ENCODE data around the gene FUT6.

DNA sequence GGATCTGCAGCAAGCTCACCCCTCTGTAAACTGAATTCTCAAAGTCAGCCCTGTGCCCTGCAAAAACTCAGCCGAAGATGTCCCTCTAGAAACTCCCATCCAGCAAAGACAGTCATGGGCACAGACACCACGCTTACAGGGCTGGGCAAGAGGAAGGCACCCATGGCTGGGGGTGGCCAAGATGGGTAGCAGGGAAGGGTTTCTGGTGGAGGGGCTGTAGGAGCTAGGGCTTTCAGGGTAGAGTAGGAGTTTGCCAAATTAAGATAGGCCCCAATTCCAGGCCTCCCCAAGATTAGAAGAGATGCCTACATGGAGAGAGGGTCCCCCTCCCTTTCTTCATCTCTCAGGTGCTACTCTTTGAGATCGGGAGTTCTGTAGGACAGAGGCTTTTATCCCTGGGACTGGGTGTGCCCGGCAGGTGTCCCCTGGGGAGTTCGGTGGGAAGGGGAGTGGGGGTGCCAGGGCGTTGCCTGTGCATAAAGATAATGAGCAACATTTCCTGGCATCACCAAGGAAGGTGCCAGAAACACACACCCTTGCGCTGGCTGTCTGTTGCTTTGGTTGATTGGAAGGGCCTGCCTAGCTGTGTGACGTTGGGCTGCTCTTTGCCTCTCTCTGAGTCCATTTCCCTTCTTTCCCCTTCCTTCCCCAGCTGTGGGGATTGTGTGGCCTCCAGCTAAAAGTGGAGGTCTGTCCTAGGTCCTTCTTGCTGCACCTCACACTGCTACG, 25.2 kb downstream of the FUT6 start:
- TF ChIP-seq, protein P1, sequence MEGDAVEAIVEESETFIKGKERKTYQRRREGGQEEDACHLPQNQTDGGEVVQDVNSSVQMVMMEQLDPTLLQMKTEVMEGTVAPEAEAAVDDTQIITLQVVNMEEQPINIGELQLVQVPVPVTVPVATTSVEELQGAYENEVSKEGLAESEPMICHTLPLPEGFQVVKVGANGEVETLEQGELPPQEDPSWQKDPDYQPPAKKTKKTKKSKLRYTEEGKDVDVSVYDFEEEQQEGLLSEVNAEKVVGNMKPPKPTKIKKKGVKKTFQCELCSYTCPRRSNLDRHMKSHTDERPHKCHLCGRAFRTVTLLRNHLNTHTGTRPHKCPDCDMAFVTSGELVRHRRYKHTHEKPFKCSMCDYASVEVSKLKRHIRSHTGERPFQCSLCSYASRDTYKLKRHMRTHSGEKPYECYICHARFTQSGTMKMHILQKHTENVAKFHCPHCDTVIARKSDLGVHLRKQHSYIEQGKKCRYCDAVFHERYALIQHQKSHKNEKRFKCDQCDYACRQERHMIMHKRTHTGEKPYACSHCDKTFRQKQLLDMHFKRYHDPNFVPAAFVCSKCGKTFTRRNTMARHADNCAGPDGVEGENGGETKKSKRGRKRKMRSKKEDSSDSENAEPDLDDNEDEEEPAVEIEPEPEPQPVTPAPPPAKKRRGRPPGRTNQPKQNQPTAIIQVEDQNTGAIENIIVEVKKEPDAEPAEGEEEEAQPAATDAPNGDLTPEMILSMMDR (IDR thresholded peaks at IDR 0.05), result no peak
- no peak for TF ChIP-seq POLR2AphosphoS5 (IDR thresholded peaks at IDR 0.05)
- no peak for TF ChIP-seq POLR2A (IDR thresholded peaks at IDR 0.05)
